Measurements from ENCODE around the gene OR4C6.

DNA sequence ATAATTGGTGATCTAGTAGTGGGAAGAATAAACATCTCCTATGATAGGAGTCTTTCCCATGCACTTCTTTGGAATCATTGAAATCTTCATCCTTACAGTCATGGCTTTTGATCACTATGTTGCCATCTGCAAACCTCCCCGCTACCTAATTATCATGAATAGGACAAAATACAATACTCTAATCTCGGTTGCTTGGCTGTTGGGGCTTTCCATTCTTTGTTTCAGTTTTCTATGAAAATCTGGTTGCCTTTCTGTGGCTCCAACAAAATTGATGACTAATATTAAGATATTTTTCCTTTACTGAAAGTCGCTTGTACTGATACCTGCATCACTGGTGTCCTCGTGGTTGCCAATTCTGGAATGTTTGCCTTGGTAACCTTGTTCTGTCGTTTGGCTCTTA is 11.9 kb downstream of the OR4C6 start:
- TF ChIP-seq, protein P1, sequence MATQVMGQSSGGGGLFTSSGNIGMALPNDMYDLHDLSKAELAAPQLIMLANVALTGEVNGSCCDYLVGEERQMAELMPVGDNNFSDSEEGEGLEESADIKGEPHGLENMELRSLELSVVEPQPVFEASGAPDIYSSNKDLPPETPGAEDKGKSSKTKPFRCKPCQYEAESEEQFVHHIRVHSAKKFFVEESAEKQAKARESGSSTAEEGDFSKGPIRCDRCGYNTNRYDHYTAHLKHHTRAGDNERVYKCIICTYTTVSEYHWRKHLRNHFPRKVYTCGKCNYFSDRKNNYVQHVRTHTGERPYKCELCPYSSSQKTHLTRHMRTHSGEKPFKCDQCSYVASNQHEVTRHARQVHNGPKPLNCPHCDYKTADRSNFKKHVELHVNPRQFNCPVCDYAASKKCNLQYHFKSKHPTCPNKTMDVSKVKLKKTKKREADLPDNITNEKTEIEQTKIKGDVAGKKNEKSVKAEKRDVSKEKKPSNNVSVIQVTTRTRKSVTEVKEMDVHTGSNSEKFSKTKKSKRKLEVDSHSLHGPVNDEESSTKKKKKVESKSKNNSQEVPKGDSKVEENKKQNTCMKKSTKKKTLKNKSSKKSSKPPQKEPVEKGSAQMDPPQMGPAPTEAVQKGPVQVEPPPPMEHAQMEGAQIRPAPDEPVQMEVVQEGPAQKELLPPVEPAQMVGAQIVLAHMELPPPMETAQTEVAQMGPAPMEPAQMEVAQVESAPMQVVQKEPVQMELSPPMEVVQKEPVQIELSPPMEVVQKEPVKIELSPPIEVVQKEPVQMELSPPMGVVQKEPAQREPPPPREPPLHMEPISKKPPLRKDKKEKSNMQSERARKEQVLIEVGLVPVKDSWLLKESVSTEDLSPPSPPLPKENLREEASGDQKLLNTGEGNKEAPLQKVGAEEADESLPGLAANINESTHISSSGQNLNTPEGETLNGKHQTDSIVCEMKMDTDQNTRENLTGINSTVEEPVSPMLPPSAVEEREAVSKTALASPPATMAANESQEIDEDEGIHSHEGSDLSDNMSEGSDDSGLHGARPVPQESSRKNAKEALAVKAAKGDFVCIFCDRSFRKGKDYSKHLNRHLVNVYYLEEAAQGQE (IDR thresholded peaks at IDR 0.05; ENCODE audit: unreplicated experiment) = no peak
- no peak for TF ChIP-seq POLR2AphosphoS5 (IDR thresholded peaks at IDR 0.05; ENCODE audit: low read depth)
- TF ChIP-seq, protein P2, sequence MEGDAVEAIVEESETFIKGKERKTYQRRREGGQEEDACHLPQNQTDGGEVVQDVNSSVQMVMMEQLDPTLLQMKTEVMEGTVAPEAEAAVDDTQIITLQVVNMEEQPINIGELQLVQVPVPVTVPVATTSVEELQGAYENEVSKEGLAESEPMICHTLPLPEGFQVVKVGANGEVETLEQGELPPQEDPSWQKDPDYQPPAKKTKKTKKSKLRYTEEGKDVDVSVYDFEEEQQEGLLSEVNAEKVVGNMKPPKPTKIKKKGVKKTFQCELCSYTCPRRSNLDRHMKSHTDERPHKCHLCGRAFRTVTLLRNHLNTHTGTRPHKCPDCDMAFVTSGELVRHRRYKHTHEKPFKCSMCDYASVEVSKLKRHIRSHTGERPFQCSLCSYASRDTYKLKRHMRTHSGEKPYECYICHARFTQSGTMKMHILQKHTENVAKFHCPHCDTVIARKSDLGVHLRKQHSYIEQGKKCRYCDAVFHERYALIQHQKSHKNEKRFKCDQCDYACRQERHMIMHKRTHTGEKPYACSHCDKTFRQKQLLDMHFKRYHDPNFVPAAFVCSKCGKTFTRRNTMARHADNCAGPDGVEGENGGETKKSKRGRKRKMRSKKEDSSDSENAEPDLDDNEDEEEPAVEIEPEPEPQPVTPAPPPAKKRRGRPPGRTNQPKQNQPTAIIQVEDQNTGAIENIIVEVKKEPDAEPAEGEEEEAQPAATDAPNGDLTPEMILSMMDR (conservative IDR thresholded peaks at IDR 0.05; ENCODE audit: low read depth in 2 of 2) = no peak
- TF ChIP-seq JUNB (IDR thresholded peaks at IDR 0.05; ENCODE audit: unreplicated experiment) = no peak
- no peak for TF ChIP-seq EZH2 (IDR thresholded peaks at IDR 0.05; ENCODE audit: low read depth, unreplicated experiment)
- no peak for TF ChIP-seq EZH2phosphoT487 (IDR thresholded peaks at IDR 0.05; ENCODE audit: unreplicated experiment)
- no peak for TF ChIP-seq NANOG (IDR thresholded peaks at IDR 0.05; ENCODE audit: borderline replicate concordance)
- no peak for TF ChIP-seq ZNF114 (CRISPR knock-in tag; IDR thresholded peaks at IDR 0.05)
- TF ChIP-seq STAT1 (IDR thresholded peaks at IDR 0.05; ENCODE audit: unreplicated experiment) = no peak
